CD1c-positive myeloid dendritic cell (primary cell): Measurements from ENCODE around the gene NEURL1.
"Not testable (repeated sequence)": the region's sequence is repeated elsewhere in the genome, so short reads cannot be mapped to it uniquely, and the experiment has no call there.

Experiments used
- DNase-seq: peaks from one replicate; pipeline ENCODE4 v3.0.0-alpha.2; 2016; ENCODE audit errors: extremely low spot score

NEURL1 gene

DNA sequence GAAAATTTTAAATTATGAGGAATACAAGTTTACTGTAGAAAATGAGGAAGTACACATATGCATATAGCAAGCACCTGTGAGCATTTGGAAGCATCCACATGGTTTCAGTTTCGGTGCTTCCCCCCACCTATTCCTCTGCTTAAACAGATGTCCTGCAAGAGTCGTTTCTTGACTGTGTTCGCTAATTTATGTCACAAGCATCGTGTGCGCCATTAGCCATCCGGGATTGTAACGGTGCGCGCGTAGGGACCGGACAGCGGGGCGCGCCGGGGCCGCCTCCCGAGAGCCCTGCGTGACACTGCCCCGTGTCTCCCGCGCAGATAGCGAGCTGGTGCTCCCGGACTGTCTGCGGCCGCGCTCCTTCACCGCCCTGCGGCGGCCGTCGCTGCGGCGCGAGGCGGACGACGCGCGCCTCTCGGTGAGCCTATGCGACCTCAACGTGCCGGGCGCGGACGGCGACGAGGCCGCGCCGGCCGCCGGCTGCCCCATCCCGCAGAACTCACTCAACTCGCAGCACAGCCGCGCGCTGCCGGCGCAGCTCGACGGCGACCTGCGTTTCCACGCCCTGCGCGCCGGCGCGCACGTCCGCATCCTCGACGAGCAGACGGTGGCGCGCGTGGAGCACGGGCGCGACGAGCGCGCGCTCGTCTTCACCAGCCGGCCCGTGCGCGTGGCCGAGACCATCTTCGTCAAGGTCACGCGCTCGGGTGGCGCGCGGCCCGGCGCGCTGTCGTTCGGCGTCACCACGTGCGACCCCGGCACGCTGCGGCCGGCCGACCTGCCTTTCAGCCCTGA is 90.9 kb downstream of the NEURL1 start:
- peak; percentile 86 for DNase-seq

DNA sequence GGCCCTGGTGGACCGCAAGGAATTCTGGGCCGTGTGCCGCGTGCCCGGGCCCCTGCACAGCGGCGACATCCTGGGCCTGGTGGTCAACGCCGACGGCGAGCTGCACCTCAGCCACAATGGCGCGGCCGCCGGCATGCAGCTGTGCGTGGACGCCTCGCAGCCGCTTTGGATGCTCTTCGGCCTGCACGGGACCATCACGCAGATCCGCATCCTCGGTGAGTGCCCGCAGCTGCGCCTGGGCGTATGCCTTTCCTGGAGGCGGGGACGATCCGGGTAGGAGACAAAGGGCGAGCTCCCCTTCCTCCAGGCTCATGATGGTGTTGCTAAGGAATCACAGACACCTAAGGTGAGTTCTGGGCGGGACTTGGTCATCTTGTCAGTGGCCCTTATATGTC is 91.5 kb downstream of the NEURL1 start:
- DNase-seq, result no peak

DNA sequence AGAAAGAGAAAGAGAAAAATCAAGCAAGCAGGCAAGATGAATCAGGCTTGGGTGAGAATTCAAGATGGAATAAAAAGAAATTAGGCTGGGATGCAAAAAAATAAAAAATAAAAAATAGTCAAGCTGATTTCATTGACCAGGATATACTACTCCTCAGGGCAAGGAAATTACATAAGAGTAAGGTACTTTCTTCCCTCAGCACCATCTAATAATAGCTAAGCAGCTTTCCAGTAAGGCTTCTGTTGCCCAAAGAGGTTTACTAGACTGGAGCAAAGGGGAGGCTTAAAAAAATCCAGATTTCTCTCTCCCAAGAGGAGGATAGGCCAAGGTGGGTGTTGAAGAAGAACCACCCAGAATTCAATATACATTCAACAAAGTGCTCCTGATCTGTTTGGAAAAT is 93.6 kb downstream of the NEURL1 start:
- no peak for DNase-seq

DNA sequence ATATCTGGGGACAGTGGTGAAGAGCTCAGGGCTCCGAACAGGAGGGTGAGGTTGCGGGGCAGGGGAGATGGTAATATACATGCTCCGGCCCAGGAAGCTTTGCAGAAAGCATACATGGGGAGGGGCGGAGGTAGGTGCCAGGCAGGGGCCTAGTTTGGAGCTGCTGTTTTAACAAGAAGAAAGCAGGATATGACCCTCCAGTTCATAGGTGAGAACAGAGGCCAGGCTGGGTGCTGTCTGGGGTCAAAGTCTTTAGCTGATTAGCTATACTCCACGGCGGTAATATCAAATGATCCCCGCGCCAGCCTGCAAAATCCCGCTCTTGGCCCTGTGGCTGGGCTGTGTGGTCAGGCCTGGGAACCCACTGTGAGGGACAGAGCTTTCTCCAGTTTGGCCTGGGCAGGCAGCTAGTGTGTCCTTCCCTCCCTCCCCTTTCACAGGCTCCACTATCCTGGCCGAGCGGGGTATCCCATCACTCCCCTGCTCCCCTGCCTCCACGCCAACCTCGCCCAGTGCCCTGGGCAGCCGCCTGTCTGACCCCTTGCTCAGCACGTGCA is 95.6 kb downstream of the NEURL1 start:
- no peak for DNase-seq

DNA sequence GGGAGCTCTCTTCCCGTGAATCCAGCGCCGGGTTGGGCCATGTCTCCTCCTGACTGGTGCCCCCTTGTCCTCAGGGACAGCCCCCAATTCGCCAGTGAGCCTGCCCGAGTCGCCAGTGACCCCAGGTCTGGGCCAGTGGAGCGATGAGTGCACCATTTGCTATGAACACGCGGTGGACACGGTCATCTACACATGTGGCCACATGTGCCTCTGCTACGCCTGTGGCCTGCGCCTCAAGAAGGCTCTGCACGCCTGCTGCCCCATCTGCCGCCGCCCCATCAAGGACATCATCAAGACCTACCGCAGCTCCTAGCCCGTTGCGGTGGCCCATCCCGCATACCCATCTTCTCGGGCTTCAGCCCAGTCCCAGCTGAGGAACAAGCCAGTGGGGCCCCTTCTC is 96.6 kb downstream of the NEURL1 start:
- DNase-seq, result no peak

DNA sequence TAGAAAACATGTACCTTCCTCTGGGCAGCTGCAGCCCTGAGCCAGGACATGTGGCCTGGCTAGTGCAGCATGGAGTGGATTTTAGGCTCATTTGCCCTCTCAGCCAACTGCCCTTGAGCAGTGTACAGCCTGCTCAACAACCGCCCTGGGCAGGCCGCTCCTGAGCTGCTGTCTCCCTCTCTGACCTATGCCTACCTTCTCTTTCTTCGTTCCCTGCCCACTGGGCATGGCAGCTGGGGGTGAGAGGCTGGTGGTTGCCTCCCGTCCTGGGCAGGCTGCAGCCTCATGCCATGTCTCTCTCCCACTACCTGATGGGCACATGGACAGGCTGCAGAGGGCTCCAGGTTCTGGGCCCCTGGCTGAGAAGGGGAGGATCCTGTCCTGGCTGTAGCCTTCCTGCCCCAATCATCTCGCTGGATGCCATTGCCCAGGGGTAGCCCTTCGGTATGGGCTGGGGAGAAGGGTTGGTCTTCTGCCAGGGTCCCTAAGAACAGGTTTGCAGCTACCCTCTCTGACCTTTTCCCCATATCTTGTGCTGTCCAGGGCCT is 97.3 kb downstream of the NEURL1 start:
- DNase-seq, result no peak

DNA sequence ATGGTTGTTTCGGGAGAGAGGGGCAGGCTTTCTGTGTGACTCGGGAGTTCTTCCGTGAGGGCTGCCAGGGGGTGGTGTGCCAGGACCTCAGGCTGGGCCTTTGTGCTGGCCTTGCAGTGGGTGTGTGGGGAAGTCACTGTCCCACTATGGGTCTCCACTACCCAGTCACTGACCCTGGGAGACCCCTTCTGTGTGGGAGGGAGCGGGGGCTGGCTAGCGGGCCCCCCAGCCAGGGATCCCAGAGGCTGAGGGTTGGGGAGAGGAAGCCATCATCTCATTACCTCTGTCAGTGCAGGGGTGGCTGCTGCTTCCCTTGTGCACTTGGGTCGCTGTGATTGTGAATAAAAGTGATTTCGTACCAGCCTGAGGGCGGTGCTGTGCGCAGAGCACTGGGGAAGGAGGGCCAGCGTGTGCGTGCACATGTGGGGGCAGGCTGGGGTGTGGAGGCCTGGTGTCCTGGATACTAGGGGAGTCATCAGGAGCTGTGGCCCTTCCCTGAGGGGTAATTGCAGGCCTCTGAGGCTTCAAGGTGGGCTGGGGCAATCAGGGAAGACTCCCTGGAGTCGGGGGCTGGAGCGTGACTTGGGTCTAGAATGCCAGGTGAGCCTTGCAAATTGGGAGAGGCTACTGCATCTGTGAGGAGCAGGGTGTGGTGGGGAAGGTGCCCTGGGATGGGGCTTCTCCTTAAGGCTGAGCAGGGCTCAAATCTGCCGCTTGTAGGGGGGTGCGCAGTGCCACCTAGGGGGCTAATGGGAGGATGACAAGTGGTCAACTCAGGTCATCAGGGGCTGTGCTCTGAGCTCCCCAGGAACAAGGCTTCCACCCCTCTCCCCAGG is 98.9 kb downstream of the NEURL1 start:
- DNase-seq, result peak; percentile 39

DNA sequence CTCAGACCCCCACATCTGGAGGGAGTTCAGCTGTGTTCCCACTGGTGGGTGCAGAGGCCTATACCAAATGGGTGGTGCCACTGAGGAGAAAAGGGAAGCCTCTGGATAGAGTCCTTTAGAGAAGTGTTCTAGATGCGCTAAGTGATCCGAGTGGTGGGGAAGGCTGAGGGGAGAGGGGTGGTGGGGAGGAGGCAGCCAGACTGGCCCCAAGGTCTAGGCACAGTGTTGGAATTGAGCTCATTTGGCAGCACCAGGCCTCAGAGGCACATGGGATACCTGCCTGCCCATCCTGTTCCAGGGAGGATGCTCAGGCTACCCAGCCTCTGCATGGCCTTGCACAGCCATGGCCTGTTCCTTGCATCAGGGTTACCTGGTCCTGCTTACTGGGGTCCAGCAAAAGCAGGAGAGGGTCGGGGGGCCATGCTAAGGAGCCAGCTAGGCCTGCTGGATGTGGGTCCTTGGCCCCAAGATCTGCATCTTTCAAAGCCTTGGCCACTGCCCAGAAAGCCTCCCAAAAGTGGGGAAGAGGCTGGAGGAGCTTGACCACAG is 99.6 kb downstream of the NEURL1 start:
- no peak for DNase-seq

DNA sequence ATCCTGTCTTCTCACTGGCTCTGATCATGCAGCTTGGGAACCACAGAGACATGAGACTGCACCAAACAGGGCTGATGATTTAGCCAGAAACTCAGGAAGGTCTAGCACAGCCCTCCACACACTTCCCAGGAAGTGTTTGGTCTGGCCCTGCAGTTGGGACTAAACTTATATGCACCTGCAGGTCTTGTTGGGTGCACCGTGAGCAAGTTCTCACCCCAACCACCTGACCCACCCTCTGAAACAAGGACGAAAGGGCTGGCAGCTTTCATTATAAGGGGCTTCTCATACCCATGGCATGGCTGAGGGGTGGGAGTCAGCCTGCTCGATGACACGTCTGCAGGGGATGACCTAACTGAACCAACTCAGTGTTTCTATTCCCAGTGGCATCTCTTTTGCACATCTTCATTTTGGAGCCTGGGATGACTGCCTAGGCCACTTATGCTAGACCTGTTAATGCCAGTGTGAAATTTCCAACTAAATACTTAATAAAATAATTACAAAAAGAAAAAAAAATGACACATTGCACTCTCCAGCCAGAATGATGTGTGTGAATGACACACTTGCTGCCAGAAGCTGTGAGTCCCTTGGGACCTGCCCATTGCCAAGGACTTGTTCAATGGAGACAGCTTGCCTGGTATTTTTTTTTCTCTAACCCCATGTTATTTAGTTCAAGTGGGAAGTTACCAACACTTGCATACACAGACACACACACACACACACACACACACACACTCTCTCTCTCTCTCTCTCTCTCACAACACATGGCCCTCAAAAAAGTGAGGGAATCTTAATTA is 102.6 kb downstream of the NEURL1 start:
- no peak for DNase-seq

DNA sequence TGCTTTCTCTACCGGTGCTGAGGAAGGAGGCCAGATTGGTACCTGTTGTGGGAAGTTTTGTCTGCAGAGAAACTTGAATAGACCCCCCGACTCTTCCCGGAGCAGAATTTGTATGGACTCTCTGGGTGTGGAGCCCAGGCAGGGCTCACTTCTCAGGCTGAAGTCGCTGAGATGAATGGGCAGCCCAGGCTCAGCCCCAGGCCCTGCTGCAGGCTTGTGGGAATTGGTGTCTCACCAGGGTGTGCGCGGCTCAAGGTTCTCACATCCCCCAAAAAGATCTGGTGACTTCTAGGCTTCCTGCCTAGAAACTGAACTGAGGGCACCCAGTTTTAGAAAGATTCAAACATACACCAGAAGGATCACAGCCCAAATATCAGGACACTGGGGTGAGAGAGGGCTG is 103.5 kb downstream of the NEURL1 start:
- no peak for DNase-seq

DNA sequence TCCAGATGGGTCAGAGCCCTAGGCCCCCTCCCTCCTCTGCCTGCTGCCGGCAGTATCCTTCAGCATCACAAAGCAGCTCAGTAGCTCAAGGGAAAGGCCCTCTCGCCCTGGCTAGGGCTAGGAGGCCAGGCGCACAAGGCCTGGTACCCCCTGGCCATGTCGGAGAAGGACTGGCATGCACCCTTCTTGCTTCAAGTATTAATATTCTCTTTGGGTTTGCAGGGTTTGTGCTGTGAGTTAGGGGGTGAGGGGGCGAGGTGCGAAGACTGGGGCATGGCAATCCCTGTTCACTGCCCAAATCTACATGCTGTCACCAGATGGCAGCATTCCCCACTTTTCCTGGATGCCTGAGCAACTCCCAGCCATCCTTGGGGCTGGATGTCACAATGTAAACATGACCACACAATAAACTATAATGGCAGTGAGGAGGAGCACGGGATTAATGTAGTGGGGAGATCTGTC is 105.2 kb downstream of the NEURL1 start:
- peak; percentile 52 for DNase-seq

DNA sequence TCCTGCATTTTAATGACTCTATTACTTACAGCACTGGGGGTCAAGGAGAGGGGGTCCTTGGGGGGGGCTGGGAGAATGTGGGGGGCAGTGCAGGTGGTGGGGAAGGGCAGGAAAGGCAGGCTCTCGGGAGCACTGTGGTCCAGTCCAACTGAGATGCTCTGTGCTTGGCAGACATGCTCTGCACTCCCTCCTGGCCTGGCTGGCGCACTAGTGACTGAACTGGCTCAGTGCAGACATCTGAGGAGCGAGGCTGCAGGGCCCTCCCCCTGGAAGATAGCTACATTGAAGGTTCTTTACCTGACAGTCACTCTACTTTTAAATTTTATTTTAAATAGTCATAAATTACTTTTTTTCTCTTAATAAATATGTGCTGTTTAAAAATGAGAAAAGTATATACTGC is 105.7 kb downstream of the NEURL1 start:
- DNase-seq, result no peak

DNA sequence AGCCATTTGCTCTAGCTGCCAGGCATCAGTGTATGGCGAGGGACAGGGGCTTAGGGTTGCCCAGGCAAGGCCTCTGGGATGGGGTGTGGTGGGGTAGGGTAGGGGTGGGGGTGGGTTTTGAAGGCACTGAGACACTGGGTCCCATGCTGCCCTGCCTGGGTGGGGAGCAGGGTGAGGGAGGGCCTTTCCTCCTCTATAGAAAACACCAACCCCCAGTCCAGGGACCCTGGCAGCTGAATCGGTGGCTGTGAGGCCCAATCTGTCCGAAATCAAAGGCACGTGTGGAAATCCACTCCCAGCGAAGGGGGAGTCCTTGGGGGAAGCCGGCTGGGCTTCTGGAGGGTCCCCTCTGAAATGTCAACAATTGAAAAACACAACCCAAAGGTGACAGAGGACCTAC is 106.4 kb downstream of the NEURL1 start:
- no peak for DNase-seq

DNA sequence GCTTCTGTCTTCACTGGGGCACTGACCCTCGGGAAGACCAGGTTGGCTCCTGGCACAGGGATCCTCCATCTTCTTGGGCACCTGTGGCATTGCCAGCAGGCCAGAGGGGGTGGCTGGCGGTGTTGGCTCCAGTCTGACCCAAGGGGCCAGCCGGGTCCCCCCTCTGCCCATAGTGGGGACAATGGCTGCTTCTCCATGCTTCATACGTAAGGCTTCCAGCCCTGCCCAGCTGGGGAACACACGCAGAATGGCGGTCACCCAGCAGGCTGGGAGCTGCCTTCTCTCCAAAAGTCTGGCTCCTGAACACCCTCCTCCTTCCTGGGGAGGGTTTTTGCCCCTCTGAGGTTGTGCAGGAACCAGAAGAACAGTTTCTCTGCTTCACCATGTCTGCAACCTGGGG is 106.8 kb downstream of the NEURL1 start:
- DNase-seq, result no peak

DNA sequence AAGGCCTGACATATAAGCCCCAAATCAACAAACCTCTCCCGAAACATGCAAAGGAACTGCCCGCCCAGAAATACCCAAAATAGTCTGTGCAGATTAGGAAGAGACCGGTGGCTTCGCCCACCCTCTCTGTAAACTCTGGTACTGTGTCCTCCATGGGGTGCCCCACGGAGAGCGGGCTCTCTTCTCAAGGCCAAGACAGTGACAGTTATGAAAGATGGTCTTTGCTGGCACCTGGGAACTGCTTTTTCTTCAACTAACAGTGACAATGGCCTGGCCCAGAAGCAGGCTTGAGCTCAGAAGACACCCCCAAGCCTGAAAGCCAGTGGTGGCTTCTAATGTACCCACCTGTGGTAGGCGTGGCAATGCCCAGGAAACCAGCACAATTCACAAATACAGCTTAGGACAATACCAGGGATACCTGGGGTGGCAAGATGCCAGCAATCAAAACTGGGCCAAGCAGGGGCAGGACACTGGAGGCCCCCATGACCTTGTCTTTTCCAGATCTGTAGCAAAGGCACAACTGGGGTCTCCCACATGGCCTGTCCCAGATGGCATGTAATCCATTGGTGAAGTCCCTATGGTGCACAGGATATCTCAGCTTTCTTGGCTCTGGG is 107.6 kb downstream of the NEURL1 start:
- no peak for DNase-seq

DNA sequence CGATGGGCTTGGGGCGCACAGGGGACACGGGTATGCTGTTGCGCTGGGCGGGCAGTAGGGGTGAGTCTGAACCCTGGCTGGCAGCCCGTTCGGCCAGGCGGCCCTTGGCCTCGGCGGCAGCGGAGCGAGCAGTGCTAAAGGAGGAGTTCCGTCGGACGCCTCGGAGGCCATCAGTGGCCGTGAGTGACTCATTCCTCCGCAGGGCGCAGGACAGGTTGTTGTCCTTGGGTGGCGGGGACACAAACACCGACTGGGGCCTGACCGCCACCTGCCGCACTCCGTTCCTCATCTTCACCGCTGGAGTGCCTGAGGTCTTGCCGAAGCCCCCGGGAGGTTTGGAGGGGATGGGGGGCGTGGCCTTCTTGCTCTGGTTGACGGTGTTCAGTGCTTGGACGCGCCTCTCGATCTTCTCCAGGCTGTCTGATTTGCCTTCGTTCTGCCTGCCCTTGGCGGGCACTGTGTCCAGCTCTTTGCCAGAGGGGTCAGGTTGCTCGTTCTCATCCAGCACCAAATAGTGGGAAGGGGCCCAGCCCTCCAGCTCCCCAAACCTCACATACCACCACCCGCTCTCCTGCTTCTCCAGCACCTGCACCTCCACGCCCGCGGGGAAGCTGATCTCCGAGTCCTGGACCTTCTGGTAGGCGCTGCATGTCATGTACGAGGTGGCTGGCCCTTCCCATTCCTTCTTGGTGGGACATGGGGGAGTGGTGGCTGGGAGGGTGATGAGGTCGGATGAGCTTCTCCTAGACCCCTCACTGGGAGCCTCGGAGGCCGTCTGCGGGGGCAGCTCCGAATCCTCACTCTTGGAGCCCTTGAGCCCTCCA is 108.7 kb downstream of the NEURL1 start:
- DNase-seq, result no peak

DNA sequence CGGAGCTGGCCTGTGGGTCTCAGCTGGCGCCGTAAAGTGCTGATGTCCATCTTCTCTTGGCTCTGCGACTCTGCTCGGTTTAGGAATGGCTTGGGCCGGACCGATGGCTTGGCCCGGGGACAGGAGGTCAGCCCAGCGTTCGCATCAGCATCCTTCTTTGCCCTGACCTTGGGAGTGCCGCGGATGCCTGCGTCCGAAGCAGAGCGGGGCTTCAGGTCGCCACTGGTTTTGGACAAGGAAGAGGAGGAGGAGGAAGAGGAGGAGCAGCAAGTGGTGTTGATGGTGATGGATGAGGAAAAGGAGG is 109.3 kb downstream of the NEURL1 start:
- DNase-seq, result no peak

DNA sequence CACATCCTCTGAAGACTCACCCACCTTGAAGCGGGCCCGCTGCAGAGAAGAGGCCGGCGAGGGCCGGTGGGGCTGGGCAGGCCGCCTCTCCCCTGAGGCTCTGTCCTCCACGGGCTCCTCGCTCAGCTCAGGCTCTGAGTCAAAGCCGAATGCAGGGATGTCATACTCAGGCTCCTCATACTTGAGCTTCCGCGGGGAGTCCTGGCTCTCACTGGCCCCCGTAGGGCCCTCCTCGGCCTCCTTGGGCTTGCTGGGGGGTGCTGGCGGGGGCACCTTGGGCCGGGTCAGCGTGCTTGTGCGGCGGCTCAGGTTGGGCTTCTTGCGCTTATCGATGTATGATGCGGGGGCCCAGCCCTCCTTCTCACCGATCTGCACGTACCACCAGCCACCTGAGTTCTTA is 109.9 kb downstream of the NEURL1 start:
- DNase-seq, result no peak

DNA sequence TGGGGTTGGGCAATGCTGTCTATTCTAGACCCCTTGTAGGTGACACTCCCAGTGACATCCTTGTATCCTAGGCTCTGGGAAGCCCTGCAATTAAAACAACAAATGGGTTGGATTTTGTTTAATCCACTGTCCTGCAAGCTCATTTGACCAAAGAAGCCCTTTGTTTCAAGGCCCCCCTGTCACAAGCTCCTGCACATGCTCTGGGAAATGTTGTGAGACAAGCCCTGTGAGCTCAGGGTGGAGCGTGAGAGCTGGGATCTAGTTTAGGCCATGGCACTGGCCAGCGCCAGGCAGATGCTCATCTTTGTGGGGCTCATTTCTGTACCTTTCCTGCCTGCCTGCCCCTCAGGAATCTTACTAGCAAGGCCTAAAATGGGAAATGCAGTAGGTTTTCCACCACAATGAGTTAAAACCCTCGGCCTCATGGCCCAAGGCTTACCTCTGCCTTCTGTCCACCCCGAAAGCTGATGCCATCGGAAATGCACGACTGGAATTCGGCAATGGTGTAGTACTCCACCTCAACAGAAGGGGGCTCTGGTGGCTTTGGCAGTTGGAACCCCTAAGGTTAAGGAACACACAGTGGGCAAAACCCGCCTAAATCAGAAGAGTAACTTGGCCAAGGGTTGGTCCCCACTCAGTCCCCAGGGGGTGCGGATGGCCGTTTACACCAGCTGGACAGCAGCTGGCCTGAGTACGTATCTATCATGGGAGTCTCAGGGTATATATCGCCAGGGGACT is 112.0 kb downstream of the NEURL1 start:
- peak; percentile 62 for DNase-seq

DNA sequence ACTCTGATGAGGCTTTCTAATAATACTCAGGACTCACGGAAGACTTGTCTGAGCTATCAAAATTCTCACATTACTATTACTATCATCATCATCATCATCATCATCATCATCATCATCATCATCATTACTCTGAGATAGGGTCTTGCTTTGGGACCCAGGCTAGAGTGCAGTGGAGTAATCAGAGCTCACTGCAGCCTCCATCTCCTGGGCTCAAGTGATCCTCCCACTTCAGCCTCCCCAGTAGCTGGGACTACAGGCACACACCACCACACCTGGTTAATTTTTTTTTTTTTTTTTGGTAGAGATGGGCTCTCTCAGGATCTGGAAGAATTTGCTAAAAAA is 112.6 kb downstream of the NEURL1 start:
- not testable (repeated sequence) for DNase-seq
